EL (cell line): ENCODE results near the gene CBFB.
"Not testable (repeated sequence)": the region's sequence is repeated elsewhere in the genome, so short reads cannot be mapped to it uniquely, and the experiment has no call there.

Experiments
- DNase-seq: peaks from one replicate; pipeline ENCODE4 v3.0.0-alpha.2; 2016

The CBFB gene

GRCh38 chr16:67016681-67017420 lies 12.1 kb upstream of the CBFB start:
- no peak for DNase-seq

- DNase-seq = no peak
Observed at GRCh38 chr16:67017421-67017750, 11.6 kb upstream of the CBFB start.

- peak; percentile 92 for DNase-seq
Observed at GRCh38 chr16:67017810-67018488, 11.0 kb upstream of the CBFB start.

- DNase-seq = no peak
Observed at GRCh38 chr16:67019171-67019570, 9.8 kb upstream of the CBFB start.

- DNase-seq = no peak
Observed at GRCh38 chr16:67021321-67021720, 7.6 kb upstream of the CBFB start.

GRCh38 chr16:67022531-67023214 lies 6.3 kb upstream of the CBFB start:
- no peak for DNase-seq

GRCh38 chr16:67023689-67024088 lies 5.3 kb upstream of the CBFB start:
- no peak for DNase-seq

GRCh38 chr16:67024384-67025209 lies 4.4 kb upstream of the CBFB start:
- DNase-seq = no peak

- no peak for DNase-seq
Observed at GRCh38 chr16:67025210-67025550, 3.8 kb upstream of the CBFB start.

GRCh38 chr16:67026570-67026969 lies 2.4 kb upstream of the CBFB start:
- DNase-seq = no peak

GRCh38 chr16:67027046-67027445 lies 1.9 kb upstream of the CBFB start:
- no peak for DNase-seq

- no peak for DNase-seq
Observed at GRCh38 chr16:67028167-67028695, 718 bp upstream of the CBFB start.

- peak; percentile 58 for DNase-seq
Observed at GRCh38 chr16:67029254-67030096, 526 bp downstream of the CBFB start.

- no peak for DNase-seq
Observed at GRCh38 chr16:67030221-67030962, 1.4 kb downstream of the CBFB start.

- DNase-seq = peak; percentile 61
Observed at GRCh38 chr16:67034487-67034886, 5.5 kb downstream of the CBFB start.

GRCh38 chr16:67035364-67035763 lies 6.4 kb downstream of the CBFB start:
- DNase-seq = no peak

GRCh38 chr16:67036323-67036741 lies 7.4 kb downstream of the CBFB start:
- DNase-seq = no peak

GRCh38 chr16:67039260-67040020 lies 10.5 kb downstream of the CBFB start:
- DNase-seq = no peak

- DNase-seq = no peak
Observed at GRCh38 chr16:67040166-67040565, 11.2 kb downstream of the CBFB start.

- peak; percentile 59 for DNase-seq
Observed at GRCh38 chr16:67040906-67041305, 12.0 kb downstream of the CBFB start.

- DNase-seq = not testable (repeated sequence)
Observed at GRCh38 chr16:67041520-67041919, 12.6 kb downstream of the CBFB start.
